GM12873 (cell line): ENCODE data around the gene BCDIN3D.

Source experiments
- CTCF ChIP-seq: IDR thresholded peaks from 2 replicates; pipeline ENCODE4 v1.5.1; 2012; ENCODE audit warnings: low read depth, mild to moderate bottlenecking, moderate library complexity, low read length, control low read depth; ENCODE audit not compliant: insufficient read depth; ENCODE audit errors: missing control alignments

Gene BCDIN3D

GRCh38 chr12:49825971-49826421 lies 16.9 kb downstream of the BCDIN3D start:
- no peak for TF ChIP-seq CTCF

GRCh38 chr12:49825360-49825970 lies 17.4 kb downstream of the BCDIN3D start:
- TF ChIP-seq CTCF = no peak

GRCh38 chr12:49824895-49825294 lies 18.0 kb downstream of the BCDIN3D start:
- no peak for TF ChIP-seq CTCF

- no peak for TF ChIP-seq CTCF
Measured at GRCh38 chr12:49824416-49824815, 18.5 kb downstream of the BCDIN3D start.

- no peak for TF ChIP-seq CTCF
Measured at GRCh38 chr12:49823951-49824350, 19.0 kb downstream of the BCDIN3D start.

- no peak for TF ChIP-seq CTCF
Measured at GRCh38 chr12:49823350-49823749, 19.6 kb downstream of the BCDIN3D start.

GRCh38 chr12:49821373-49822287 lies 21.3 kb downstream of the BCDIN3D start:
- no peak for TF ChIP-seq CTCF
